HG03342 (cell line): ENCODE measurements around the gene ITGAX.
A peak's percentile ranks its signal among the peaks of the same experiment; 100 is the strongest.

Experiments used
- ATAC-seq: cut with Tn5 transposase; IDR thresholded peaks from one replicate; pipeline ENCODE4 v1.9.1; 2021; ENCODE audit warnings: mild to moderate bottlenecking, moderate library complexity; ENCODE audit not compliant: unreplicated experiment

Gene ITGAX

DNA sequence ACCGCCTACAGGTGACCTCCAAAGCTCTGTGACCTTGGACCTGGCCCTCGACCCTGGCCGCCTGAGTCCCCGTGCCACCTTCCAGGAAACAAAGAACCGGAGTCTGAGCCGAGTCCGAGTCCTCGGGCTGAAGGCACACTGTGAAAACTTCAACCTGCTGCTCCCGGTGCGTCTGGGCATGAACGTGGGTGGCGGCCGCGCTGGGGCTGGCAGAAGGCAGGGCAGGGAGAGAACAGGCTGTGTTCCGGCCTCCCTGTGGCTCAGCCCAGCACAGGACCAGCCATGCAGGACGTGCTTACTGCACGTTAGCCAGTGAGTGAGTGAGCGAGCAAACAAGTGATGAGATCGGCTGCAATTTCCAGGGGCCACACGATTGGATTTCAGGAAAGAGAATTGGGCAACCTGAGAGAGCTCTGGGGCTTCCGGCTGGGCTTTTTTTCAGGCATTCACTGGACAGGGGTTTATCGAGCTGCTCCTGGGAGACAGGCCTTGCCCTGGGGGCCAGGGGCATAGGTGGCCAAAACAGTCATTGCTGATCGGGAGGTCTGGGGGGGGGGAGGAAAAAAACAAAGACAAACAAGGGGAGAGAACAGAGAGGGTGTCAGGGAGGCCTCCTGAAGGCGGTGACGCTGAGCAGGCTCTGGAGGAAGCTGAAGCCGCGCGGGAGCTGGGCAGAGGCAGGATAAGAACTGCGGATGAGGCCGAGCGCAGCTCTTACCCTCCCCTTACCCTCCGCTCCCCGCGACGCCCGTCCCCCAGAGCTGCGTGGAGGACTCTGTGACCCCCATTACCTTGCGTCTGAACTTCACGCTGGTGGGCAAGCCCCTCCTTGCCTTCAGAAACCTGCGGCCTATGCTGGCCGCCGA, 16.9 kb downstream of the ITGAX start:
- no peak for ATAC-seq

DNA sequence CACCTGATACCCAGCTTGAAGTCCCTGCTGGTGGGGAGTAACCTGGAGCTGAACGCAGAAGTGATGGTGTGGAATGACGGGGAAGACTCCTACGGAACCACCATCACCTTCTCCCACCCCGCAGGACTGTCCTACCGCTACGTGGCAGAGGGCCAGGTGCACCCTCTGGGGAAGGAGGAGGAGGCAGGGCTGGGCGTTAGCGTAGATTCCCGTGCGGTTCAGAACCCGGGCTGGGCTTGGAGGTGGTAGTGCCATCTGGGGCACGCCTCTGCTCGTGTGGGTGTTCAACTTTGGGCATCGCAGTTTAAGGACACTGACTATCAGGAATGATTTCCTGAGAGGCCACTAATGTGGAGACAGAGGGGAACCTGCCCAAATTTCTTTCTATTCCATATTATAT, 18.3 kb downstream of the ITGAX start:
- no peak for ATAC-seq

DNA sequence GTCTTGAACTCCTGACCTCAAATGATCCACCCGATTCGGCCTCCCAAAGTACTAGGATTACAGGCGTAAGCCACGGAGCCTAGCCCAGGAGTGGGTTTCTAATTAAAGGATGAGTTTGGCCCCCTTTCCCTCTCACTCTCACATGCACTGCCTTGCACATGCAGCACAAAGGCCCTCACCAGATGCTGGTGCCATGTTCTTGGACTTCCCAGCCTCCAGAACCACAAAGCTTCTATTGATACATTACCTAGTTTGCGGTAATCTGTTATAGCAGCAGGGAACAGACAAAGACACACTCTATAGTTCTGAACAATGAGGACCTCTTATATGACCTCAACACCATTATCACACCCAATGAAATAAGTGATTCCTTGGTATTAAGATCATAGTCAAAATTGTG, 20.3 kb downstream of the ITGAX start:
- ATAC-seq: no peak

DNA sequence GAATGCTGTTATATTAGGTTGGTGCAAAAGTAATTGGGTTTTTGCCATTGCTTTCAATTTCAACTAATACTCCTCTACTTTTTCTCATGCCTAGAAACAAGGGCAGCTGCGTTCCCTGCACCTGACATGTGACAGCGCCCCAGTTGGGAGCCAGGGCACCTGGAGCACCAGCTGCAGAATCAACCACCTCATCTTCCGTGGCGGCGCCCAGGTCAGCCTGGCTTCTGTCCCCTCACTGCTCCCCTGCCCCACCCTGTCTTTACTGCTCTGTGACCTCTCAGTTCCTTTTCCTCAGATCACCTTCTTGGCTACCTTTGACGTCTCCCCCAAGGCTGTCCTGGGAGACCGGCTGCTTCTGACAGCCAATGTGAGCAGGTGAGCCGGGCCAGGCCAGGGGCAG, 21.7 kb downstream of the ITGAX start:
- ATAC-seq: no peak

DNA sequence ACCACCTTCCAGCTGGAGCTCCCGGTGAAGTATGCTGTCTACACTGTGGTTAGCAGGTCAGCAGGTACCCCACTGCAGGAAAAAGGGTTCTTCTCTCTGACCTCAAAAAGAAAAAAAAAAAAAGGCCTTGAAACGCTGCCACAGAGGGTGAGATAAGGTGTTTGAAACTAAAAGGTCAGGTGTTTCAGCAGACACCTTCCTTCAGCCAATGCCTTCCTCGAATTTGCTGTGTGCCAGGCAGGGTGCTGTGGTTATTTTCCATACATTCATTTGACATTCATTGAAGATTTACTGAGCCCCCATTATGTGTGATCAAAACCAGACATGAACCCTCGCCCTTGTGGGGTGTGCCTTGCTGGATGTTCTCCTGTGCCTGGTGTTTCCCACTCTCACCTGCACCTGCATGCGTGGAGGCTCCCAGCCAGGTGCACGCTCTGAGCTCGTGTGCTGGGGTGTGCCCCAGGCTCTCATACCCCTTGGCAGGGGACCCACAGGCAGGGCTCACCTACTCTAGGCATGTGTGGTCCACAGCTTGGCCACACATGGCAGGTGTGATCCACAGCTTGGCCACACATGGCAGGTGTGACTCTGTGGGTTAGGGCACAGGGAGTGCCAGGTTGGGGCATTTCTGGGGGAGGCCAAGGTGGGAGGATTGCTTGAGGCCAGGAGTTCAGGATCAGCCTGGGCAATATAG, 22.4 kb downstream of the ITGAX start:
- ATAC-seq: no peak

DNA sequence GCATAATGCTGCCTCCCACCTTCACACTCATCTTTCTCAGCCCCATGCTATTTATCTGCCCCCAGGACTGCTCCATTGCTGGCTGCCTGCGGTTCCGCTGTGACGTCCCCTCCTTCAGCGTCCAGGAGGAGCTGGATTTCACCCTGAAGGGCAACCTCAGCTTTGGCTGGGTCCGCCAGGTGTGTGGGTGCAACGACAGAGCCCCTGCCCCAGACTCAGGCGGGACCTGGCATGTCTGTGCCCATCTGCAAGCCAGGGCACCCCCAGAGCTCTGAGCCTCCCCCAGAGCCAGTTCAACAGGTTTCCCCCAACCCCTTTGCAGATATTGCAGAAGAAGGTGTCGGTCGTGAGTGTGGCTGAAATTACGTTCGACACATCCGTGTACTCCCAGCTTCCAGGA, 25.2 kb downstream of the ITGAX start:
- ATAC-seq: no peak

DNA sequence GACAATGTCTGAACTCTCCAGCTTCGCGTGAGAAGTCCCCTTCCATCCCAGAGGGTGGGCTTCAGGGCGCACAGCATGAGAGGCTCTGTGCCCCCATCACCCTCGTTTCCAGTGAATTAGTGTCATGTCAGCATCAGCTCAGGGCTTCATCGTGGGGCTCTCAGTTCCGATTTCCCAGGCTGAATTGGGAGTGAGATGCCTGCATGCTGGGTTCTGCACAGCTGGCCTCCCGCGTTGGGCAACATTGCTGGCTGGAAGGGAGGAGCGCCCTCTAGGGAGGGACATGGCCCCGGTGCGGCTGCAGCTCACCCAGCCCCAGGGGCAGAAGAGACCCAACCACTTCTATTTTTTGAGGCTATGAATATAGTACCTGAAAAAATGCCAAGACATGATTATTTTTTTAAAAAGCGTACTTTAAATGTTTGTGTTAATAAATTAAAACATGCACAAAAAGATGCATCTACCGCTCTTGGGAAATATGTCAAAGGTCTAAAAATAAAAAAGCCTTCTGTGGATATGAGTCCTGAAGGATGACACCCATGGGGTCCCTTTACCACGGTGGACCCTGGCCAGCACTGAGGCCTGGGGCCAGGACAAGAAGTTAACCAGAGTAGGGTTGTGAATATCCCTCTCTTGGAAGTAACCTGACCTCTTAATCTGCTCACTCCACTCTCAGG, 27.6 kb downstream of the ITGAX start:
- ATAC-seq: peak; percentile 44

DNA sequence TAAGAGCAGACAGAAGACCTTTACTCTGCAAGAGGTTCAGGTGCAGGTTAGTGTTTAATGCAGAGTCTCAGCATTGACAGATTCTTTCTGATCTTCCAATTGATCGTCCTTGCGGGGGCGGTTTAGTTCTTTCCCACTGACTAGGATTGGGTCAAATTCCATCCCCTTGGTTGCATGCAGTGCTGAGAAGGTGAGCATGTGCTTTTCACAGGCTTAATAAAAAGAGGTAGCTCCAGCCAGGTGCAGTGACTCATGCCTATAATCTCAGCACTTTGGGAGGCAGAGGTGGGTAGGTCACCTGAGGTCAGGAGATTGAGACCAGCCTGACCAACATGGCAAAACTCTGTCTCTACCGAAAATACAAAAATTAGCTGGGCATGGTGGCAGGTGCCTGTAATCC, 30.7 kb downstream of the ITGAX start:
- ATAC-seq: no peak

DNA sequence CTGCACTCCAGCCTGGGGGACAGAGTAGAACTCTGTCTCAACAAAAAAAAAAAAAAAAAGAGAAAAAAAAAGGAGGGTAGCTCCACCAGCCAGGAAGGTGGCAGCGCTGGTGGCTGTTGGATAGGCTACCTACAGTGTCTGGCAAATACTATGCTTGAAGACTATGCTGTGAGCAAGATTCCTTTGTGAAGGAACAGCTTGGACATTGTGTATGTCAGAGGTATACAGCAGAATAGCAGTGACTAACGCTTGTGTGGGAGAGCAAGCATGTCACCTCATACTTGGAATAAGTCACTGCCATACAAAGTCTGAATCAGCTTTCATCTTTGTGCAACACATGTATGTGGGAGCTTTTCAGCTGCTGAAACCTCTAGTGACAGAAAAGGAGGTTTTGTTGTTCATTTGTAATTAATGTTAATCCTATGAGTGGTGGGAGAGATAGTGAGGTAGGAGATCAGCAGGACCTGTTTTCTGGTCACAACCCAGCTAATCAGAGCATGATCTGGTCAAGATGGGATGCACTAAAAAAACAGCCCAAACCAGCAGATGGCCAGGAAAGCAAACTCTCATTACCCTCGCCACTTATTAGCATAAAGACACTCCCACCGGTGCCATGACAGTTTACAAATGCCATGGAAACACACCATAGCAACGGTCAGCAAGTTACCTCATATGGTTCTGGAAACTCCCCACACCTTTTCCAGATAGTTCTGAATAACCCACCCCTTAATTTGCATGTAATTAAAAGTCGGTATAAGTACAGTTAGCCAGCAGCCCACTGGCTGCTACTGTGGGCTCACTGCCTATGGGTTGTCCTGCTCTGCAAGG, 31.4 kb downstream of the ITGAX start:
- ATAC-seq: peak; percentile 61

DNA sequence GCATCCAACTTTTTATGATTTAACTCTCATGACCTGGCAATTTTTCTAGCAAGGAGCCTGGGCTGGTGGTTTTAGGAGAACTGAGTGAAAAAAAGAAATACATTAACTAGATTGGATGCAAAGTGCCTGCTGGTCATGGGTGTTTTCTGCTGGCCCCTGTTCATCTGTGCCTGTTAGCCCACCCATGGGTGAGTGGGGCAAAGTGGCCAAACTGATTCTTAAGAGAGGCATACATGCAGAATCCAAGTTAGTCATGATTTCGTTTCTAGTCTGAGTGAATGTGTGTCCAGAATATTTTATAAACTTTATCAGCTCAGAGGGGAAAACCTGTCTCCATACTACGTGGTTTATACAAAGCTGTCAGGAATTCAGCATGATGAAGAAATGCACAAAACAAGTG, 33.6 kb downstream of the ITGAX start:
- ATAC-seq: no peak

DNA sequence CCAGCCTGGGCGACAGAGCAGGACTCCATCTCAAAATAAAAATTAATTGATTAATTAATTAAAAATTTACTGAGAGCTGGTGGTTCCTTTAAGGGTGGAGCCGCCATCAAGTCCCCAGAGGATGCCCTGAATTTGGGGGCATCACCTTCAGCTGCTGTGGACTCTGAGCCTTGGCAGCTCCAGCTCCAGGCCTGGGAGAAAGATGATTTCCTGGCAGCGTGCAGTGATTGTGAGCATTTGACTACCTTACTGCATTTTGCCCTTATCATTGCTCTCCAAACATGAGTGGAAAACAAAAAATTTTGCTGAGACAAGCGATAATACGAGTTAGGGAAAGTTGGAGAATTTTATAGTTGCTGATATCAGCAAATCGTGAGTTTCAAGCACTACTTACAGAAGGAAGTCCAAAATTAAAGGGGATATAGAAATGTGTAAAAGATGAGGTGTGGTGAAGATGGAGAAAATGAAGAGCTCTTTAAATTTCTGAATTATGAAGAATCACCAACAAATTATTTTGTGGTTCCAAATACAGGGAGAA, 35.6 kb downstream of the ITGAX start:
- no peak for ATAC-seq

DNA sequence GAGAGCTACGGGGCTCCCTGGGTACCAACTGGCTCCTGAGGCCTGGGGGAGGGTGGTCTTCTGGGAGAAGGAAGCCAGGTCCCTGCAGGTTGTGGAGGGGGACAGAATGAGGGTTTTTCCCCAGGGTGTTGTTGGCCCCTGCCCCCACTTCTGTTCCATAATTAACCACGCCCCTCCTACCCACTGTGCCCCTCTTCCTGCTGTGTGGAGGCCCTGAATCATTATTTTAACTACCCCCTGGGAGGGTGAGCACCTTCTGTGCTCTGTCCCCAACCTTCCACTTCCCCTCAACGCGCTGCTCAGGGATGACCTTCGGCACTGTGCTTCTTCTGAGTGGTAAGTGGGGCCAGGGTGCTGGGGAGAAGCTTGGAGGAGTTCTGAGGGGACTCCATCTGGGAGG, 38.1 kb downstream of the ITGAX start, which contains the start of gene ITGAD:
TSS of gene ITGAD (plus strand) at position 280 of the 400 bp plus-strand sequence. CDS start at position 306, 26 bp downstream.
- no peak for ATAC-seq

DNA sequence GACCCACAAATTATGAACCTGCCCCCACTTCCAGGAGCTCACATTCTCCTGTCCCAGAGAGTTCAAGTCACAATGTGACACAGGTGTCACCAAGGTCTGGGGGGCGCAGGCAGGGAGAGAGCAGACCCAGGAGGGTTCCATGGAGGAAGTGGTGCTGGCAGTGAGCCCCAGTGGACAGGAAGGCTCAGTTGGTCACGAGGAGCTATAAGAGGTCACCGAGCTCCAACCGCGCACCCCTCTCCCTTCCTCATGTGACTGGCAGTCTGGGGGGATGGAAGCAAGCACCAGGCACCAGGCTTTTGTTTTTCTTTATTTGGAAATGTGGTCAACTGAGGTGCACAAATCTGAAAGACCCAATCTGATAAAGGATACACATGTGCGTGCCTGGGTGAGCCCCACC, 40.7 kb downstream of the ITGAX start:
- ATAC-seq: no peak

DNA sequence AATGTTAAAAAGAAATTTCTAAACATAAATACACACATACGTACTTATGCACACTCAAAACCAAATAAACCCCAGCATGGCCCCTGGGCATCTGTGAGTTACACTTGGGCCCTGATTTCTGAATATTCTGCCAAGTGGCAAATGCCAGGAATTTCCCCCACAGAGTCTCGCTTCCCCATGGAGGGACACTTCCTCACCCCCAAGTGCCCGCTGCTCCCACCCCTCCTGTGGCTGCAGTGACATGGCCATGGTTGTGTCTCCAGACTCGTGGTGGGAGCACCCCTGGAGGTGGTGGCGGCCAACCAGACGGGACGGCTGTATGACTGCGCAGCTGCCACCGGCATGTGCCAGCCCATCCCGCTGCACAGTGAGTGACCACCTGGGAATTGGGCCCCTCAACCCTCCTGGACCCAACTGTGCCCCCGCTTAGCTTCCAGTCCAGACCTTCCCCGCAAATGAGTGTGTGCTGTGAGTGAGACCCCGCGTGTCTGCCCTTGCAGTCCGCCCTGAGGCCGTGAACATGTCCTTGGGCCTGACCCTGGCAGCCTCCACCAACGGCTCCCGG, 42.2 kb downstream of the ITGAX start:
- ATAC-seq: no peak

DNA sequence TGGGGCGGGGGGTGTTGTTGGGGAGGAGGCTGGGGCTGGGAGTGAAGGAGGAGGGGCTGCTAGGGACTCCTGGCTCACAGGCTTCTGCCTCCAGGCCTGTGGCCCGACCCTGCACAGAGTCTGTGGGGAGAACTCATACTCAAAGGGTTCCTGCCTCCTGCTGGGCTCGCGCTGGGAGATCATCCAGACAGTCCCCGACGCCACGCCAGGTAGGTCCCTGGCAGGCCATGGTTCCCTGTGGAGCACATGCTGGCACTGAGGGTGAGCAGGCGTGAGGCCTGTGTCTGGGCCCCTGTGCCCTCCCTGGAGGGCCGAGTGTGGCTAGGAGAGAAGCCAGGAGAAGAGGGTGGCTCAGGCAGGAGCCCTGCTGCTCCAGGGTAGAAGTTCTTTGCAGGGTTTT, 42.7 kb downstream of the ITGAX start:
- no peak for ATAC-seq

DNA sequence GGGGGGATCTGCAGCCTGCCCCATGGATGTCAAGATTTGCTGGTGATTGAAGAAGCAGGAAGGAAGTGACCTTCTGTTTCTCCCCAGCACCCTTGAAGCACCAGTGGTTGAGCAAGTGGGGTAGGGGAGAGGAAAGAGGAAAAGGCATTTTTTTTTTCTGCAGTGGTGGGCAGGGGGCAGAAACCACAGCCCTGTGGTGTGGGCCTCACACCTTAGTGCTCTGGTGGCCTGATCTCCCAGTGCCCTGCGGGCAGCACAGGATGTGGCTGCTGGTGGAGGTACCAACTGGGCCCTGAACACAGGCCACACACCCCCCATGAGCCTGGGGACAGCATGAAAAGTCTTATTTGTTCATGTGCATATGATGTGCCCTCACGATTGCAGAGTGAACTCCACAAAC, 45.2 kb downstream of the ITGAX start:
- ATAC-seq: no peak

DNA sequence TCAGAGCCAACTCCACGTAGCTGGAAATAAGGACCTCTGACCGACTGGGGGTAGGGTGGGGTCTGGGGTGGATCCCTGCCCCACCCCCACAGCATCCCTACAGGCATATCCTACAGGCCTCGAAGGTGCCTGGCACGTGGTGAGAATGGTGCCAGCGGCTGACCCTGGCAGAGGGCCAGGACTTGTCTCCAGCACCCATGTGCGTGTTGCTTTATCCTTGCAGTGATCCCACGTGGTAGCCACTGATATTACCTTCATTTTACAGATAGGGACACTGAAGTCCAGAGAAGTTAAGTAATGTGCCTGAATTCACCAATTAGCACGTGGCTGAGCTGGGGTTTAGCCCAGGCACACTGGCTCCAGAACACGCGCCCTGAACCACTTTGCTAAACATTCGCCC, 46.5 kb downstream of the ITGAX start:
- no peak for ATAC-seq

DNA sequence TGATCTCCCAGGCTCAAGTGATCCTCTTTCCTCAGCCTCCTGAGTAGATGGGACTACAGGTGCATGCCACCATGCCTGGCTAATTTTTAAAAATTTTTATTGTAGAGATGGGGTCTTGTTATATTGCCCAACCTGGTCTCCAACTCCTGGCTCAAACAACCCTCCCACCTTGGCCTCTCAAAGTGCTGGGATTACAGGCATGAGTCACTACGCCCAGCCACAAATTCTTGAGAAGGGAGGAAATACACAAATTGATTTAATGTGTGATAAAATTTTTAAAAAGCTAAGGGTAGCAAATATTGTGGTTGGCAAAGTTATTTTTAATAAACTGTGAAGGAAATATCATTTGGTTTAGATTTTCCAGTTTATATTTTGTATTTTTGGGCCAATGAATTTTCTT, 47.7 kb downstream of the ITGAX start:
- ATAC-seq: no peak

DNA sequence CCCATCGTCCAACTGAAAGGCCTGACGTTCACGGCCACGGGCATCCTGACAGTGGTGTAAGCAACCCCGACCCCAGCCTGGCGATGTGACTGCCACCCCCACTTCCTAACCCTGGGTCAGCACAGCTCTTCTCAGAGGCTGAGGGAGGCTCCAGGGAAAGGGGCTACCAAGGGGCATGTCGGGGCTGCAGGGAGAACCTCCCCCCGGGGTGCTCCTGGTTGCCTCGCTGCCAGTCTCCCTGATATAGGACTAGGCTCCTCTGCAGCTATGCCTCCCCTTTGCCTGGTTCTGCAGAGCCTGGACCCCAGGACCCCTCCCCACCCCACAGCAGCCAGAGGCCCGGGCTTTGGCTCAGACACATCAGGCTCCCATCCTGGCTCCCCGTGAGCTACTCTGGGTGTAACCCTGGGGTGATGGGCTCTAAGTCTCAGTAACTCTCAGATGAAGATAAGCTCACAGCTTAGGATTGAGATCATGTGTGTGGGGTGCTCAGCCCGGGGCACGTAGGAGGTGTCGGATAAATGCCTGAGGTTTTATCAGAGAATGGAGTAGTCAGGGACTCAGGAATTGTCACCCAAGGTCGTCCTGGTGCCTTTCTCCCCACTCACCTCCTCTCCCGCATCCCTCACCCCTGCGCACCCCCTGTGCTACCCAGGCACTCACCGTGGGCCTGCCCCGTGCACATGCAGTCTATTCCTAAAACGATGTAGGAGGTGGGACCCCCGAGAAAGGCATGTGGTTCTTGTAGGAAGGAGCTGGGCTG, 48.8 kb downstream of the ITGAX start:
- ATAC-seq: no peak
